Measurements from ENCODE around the gene EPHB3.
A peak's percentile ranks its signal among the peaks of the same experiment; 100 is the strongest.

The EPHB3 gene

GRCh38 chr3:184561061-184561912 lies at the start of gene EPHB3:
TSS of gene EPHB3 (plus strand) at chr3:184561785. CDS start at chr3:184562236, 451 bp downstream.
- DNase-seq, result peak; percentile 65 to 76 (median 68)

- DNase-seq, result no peak
These were observed 49.0 kb upstream of the EPHB3 start for GRCh38 chr3:184512621-184513020.

- peak; percentile 52 to 70 (median 62) for DNase-seq
These were observed 48.1 kb upstream of the EPHB3 start for GRCh38 chr3:184513276-184514170.

- DNase-seq, result no peak
These were observed 47.5 kb upstream of the EPHB3 start for GRCh38 chr3:184514171-184514490.

- no peak for DNase-seq
These were observed 37.6 kb upstream of the EPHB3 start for GRCh38 chr3:184523825-184524615.

DNA sequence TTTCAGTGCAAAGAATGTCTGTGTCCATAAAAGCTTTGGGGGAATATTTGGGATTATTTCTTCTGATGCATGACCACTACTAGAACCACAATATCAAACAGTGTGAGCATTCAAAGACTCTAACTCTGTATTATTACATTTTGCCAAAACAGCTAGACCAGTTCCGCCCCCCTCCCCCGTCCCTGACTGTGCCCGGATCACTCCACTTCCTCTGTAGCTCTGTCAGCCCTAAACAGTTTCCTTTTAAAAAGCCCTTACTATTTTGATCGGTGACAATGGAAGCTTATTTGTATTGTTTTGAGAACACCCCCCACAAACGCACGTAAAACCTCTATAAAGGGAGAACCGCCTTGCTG lies 36.6 kb upstream of the EPHB3 start:
- peak in 2 of 4 experiments; percentile 4 to 10 for DNase-seq

DNA sequence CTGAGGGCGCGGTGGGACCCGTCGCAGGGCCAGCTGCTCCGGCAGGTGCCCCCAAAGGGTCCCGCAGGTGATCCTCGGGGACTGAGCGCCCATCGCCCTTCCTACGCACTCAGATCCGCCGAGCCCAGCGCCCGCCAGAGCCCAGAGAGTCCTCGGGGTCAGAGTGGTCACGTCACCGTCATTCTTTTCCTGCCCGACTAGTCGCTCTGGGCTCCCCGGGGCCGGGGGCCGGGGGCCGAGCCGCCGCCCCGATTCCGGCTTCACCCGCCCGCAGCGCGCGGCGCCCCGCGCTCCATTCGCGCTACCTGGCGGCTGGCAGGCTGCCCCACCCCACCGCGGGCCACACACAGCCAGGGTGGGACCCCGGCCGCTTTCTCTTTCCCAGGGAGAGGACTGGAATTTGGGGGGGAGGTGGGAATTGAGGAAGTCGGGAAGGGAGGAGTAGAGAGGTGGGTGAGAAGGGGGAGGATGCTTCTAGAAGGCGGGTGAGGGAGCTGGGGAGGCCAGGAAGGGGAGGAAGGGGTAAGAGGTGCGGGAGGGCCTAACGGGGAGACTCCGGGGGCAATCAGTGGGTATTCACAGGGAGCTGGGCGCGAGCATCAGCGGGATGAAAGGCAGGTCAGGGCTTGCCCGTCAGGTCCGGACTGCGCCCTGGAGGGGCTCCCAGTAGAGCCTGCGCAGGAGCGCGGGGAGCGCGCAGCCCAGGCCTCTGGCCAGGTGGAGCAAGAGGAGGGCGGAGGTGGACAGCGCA lies 36.1 kb upstream of the EPHB3 start:
- no peak for DNase-seq

DNA sequence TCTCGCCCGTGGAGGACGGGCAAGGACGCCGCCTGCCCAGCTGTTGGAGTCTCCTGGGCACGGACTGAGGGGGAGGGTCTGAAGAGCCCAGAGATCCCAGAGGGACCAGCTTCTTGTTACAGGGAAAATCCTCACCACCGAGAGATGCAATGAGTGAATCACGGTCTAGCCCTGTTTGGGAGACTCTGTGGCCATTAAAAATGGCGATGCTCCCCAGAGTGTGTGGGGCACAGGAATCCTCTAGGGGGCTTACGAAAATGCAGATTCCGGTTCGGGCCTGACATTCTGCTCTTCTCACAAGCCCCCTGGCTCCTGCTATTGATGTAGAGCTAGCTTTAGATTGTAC lies 35.5 kb upstream of the EPHB3 start:
- no peak for DNase-seq

GRCh38 chr3:184531626-184532280 lies 29.8 kb upstream of the EPHB3 start:
- no peak for DNase-seq

DNA sequence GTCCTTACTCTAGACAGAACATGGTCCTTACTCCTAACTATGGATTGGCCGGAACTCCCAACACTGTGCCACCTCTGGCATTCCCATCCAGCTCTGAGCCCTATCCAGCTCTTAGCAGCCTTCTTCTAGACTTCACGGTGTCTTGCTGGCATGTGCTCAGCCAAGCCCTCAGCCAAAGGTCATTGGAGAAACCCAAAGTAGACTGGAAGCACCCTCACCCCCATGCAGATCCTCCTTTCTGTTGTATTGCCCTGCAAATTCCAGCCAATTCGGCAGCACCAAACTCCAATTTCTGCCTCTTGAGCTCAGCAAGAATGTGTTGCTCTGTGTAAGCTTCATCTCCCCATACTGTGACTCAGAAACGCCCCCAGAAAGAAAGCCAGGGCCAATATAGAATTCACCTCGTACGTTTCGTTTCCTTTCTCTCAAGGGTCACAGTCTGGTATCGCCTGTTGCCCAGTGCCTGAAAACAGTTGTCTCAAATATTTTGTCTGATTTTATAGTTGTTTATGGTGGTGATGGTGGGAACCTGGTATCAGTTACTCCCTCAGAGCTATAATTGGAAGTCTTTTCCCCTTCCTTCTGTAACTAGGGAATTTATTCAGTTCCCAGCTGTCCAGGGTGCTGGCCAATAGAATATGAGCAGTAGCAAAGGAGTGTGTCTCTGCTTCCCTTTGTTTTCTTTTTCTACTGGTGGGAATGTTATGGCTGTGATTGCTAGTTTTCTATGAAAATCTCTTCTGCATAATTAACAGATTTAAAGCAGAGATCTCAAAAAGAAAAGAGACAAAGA lies 28.4 kb upstream of the EPHB3 start:
- no peak for DNase-seq

DNA sequence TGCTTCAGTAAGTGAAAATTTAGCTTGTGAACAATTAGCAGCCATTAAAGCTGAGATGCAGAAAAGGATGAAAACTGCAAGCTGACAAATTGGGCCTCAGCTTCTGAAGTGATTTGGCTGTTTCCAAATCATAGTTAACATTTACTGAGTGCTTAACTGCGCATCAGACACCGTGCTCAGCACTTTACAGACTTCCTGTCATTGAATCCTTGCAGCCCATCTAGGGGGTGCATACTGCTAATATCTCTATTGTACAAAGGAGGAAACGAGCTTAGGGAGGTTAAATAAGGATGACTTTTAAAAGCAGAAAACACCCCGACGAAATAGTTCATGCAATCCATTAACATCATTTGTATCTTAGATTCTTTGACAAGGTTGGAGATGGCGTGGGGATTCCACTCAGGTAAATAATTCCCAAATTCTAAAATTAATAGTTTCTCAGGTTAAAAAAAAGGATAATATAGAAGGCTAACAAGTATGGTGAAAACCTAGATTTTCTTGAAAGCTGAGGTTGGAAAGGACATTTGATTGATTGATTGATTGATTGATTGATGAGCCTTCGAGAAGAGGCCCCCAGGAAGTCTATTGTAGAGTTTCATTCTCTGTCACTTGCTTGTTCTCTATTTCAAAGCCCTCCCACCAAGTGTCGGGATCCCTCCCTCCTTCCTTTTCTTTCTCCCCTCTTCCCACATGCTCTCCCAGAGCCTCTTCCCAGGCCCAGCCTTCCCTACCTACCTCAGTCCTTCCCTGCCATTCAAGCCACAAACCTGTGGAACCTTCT lies 23.5 kb upstream of the EPHB3 start:
- no peak for DNase-seq

DNA sequence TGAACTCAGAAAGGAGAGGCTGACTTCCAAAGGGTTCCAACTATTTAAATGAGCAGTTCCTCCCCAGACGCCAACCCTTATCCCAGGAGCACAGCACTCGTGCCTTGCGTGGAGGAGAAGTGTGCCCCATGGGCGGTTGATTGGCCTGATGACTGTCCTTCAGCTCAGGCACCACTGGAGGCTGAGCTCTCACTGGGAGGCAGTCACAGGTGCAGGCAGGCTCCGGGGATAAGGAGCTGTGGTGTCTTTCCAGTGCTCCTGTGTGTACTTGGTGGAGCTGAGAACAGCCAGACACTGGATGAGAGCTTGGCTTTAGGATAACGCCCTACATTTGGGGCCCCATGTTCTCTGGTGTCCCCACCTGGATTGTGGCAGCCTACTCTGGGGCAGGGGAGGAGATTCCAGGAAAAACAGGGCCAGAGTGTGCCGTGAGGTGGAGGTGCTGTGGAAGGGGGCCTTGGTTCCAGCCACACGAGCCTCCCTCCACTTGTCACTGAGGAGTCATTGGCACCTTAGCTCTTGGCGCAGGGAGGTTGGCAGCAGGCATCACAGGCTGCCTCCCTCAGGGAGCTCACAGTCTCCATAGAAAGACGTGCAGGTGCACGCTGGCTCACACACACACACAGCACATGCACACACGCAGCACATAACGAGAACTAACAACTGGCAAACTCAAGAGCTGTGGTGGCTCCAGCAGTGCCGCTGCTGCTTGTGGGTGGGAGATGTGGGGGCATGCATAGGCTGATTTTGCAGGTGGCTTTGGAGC lies 22.7 kb upstream of the EPHB3 start:
- no peak for DNase-seq

DNA sequence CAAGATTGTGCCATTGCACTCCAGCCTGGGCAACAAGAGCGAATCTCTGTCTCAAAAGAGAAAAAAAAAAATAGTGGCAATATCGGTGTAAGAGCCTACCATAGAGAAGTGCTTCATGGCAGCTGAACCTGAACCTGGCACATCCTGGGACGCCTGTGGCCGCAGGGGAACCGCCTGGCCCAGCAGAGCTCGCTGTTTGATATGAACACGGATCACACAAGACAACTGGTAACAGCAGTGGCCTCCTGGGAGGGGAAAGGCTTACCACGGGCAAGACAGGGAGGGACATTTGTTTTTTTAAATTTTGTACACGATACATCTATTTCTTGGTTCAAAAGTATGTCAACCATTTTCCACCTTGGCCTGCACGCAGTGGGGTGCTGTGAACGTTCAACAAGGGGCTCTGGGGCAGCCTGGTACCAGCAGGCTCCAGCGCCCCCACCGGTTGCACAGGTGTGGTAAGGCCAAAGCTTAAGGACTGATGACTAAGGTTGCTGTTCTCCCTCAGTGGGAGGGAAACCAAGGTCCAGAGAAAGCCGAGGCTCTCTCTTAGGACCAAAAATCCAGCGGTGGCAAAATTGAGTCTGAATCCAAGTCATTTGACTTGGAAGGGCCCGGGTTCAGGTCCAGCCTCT lies 21.7 kb upstream of the EPHB3 start:
- no peak for DNase-seq

DNA sequence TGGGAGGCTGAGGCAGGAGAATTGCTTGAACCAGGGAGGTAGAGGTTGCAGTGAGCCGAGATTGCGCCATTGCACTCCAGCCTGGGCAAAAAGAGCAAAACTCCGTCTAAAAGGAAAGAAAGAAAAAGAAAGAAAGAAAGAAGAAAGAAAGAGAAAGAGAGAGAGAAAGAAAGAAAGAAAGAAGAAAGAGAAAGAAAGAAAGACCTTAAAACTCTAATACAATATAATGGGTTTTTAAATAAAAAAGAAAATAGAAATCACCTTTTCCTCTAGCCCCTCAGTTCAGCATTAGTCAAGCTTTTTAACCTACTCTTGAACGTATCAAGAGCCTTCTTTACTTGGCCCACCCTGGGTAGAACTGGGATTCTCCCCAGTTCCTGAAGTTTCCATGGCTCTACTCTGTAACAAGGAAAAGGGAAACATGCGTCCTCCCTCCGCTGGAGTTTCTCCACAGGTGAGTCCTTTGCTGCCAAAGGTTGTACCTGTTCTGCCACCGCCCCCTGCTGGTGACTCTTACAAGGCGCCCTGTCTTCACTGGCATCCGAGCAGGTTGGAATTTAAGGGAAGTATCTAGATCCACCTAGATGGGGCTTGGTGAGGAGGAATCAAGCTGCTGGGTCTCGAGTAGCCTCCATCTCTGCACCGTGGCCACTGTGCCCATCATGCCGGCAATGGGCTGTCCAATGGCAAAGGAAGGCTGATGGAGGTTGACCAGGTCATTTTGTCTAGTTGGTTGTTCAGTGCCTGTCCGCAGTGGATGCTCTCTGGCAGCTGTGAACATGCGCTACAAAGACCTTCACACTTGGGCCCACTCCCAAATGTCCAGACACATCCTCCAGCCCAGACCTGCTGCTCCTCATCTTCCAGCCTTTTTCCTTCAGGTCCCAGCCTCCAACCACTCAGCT lies 20.6 kb upstream of the EPHB3 start:
- peak; percentile 52 to 61 (median 54) for DNase-seq

- DNase-seq, result no peak
These were observed 19.6 kb upstream of the EPHB3 start for GRCh38 chr3:184541886-184542562.

- DNase-seq, result no peak
These were observed 19.0 kb upstream of the EPHB3 start for GRCh38 chr3:184542577-184542976.

DNA sequence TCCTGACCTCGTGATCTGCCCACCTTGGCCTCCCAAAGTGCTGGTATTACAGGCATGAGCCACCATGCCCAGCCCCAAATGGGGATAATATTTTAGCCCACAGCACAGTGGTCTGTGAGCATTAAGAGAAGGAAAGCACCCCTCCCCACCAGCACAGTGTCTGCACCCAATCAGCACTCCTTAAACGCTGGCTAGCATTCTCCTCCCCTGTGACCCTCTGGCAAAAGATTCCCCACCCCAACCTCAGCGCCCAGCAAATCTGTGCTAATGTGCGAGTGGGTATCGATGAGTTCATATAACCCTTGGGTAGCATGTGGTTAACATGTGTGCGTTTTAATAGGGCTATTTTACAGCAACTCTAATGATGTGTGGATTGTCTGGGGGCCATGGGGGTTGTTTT lies 18.3 kb upstream of the EPHB3 start:
- no peak for DNase-seq

All from activated CD4-positive, CD25-positive, alpha-beta regulatory T cell (primary cell).